KBM-7 (cell line): ENCODE measurements around the gene SRPK2.
A peak's percentile ranks its signal among the peaks of the same experiment; 100 is the strongest.

Experiments
- DNase-seq: peaks from one replicate; pipeline ENCODE4 v3.0.0-alpha.2; 2015
- in situ Hi-C: fragments of 300-500 bp; cut with MboI; formaldehyde crosslinking; loops from 2 replicates; pipeline ENCODE4 v1.14.3; 2020; ENCODE audit warnings: low sequenced_read_pairs, low pct_unique_long_range_greater_than_20kb, mixed read lengths

Gene SRPK2

GRCh38 chr7:105131890-105132289 lies 256.8 kb downstream of the SRPK2 start:
- in situ Hi-C loops = no loop called here
- DNase-seq = no peak

DNA sequence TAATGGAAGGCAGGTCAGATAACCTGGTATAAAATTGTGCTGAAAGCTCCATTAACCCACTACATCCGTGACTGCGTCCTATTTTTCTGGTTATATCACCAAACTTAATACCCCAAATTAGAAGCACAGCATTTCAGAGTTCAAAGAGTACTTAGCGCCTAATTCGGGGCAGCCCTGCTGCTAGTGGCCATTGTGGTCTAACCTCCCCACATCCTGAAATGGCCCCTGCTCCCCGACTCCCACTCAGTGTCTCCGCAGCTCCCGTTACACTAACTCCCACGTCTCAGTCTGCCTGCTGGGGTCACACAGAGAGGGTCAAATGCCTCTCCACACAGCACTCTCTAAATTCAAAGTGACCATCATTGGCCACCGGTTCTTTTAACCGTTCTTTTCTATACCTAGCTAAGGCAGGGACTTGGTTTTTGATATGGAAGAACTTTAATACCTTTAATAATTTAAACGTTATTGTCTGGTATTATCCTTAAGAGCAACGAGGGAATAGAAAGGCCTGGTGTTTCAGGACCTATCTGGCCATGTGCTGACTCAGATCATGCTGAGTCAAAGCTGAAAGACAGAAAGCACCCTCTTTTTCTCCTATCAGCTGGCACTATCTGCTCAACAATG lies 257.6 kb downstream of the SRPK2 start:
- DNase-seq = peak; percentile 27
- in situ Hi-C loops = no loop called here

DNA sequence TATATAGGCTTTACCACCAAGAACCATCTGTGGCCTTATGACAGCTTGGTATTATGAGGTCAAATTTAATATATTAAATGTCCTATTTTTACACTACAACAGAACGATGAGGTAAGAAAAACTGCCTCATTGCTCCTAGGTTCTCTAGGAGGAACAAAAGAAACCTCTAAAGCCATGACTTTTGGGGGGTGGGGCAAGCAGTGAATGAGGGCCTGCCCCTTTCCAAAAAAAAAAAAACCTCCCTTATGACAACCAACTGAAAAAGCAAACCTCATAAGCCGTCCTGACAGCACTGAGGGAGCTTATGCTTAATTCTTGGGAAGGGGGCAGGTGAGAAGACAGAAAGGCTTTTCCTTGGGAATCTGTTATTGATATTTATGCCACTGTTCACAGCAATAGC lies 258.1 kb downstream of the SRPK2 start:
- DNase-seq = no peak
- in situ Hi-C loops = no loop called here

GRCh38 chr7:105130048-105130447 lies 258.7 kb downstream of the SRPK2 start:
- in situ Hi-C loops = no loop called here

GRCh38 chr7:105127179-105127578 lies 261.5 kb downstream of the SRPK2 start:
- in situ Hi-C loops = no loop called here
- no peak for DNase-seq

More at GRCh38 chr7:105130048-105130447, 258.7 kb downstream of the SRPK2 start:
- no peak for DNase-seq

GRCh38 chr7:105126436-105126975 lies 262.2 kb downstream of the SRPK2 start:
- no peak for DNase-seq
- in situ Hi-C loops = no loop called here

DNA sequence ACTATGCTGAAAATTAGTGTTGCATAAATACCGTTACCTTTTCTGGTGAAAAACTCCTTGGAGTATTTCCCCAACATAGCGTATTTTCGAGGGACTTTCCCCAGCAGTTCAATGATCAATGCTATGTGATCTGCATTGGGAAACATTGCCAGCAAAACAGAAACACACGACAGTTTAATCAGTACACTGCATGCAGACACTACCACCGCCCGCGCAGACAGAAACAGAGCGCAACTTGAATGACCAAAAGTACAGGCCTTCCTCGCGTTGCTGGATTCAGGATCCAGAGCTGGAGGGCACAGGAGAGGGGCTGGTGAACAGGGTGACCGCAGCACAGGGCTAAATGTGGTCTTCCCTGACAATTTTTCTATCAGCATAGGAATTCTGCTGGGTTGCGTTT lies 263.0 kb downstream of the SRPK2 start:
- DNase-seq = no peak
- in situ Hi-C loops = no loop called here

DNA sequence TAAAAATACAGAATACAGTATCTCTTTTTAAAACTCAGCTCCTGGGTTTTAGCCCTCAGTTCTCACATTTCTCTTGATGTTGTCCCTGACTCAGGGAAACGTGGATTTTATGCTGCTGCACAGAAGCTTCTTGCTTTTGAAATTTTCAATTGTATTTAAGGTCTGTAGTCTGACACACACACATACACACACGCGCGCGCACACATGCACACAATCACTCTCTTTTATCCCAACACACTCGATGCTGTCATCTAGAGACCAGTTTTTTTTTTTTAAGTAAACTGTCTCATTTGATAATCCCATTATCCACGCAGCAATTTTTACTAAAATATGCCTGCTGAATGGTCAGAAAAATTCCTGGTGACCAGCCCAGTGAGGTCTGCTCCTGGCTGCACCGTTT lies 266.1 kb downstream of the SRPK2 start:
- in situ Hi-C loops = no loop called here
- no peak for DNase-seq

DNA sequence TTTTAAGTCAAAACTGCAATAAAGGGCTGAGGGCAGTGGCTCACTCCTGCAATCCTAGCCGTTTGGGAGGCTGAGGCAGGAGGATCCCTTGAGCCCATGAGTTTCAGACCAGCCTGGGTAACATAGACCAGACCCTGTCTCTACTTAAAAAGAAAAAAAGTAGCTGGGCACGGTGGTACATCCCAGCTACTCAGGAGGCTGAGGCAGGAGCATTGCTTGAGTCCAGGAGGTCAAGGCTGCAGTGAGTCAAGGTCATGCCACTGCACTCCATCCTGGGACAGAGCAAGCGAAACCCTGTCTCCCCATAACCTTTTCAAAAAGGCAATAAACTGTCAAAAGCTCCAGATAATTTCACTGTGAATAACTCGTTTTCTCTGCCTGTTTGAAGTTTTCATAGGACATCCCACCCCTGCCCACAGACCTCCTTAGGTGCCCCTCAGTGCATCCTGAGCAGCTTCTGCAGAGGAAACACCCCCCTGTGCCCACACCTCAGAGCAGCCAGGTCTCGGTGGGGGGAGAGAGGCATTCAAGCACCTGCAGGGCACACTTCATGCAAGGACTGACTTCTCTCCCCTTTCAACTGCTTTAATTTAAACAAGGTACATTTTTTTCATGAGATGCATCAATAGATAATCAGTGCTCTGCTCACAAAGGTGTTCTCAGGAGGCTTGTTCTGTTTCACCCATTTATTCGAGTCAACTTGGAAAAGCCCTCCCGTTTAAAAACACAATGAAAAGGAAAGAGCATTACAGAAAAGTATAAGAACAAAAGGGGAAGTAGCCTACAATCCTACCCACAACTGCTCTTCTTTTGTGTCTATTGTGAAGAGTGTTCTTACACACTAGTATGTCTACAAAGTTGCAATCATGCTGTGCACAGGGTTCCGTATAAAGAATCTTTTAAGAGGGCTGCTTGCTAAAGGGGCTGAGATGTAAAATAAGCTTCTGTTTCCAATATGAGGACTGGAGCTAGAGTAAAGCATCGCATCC lies 269.8 kb downstream of the SRPK2 start:
- in situ Hi-C loops = no loop called here

GRCh38 chr7:105112440-105113418 lies 276.0 kb downstream of the SRPK2 start:
- in situ Hi-C loops = no loop called here

More for the DNA sequence above, 269.8 kb downstream of the SRPK2 start:
- DNase-seq = peak; percentile 63

DNA sequence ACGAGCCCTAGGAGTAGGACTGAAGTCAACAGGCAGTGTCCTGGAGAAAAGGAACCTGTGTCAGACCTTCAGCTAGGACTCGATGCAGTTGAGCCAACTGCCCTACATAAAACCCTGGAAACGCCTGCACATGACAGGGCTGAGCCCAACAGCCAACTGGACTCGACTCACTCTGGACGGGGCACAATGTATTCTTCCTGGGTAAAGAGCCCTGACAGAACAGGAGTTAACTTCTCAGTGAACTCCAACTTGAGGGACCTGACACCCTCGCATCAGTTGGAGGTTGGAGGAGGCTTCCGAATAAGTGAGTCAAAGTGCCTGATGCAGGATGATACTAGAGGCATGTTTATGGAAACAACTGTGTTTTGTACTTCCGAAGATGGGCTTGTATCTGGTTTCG lies 281.3 kb downstream of the SRPK2 start:
- DNase-seq = no peak
- in situ Hi-C loops = no loop called here

More at GRCh38 chr7:105112440-105113418, 276.0 kb downstream of the SRPK2 start:
- no peak for DNase-seq

DNA sequence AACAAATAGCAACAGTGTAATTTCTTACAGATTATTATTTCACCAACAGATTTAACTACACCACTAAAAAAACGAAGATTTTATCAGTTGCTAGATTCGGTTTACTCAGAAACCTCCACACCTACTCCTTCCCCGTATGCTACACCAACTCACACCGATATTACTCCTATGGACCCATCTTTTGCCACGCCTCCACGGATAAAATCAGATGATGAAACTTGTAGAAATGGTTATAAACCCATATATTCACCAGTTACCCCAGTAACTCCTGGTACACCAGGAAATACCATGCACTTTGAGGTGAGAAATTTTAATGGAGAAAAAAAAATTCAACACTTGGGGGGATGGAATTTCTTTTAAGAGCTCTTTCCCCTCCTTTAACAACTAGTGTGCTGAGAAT lies 282.2 kb downstream of the SRPK2 start:
- in situ Hi-C loops = no loop called here
- no peak for DNase-seq

DNA sequence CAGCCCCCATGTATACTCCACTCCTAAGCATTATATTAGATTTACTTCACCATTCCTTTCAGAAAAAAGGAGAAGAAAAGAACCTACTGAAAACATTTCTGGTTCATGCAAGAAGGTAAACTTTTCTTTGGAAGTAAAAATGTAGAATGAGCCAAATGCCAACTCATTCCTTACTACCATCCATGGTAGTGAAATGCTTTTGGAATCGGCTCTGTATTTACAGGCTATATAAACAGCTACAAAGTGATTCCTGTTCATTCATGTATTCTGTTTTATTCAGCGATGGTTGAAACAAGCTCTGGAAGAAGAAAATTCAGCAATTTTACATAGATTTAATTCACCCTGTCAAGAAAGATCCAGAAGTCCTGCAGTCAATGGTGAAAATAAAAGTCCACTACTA lies 283.1 kb downstream of the SRPK2 start:
- DNase-seq = no peak
- in situ Hi-C loops = no loop called here

- in situ Hi-C loops = no loop called here
- DNase-seq = no peak
Measured at GRCh38 chr7:105102557-105103352, 286.0 kb downstream of the SRPK2 start.

- in situ Hi-C loops = no loop called here
- no peak for DNase-seq
Measured at GRCh38 chr7:105101864-105102263, 286.9 kb downstream of the SRPK2 start.

- DNase-seq = no peak
- in situ Hi-C loops = no loop called here
Measured at GRCh38 chr7:105098863-105099515, 289.7 kb downstream of the SRPK2 start.

DNA sequence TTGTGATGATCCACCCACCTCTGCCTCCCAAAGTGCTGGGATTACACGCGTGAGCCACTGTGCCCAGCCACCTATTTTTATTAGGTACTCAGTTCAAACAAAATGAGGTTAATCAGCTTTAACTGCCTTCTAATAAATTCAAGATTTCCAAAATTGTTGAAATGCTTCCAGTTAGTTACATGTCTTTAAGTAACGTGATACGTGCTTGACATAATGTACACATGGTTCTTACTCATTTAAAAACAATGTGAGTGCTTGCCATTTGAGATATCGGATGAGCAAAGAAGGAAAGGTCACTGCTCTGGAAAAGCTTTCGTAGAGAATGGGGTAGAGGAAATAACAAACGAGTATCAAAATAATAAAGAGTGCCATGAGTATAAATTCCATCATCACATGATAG lies 291.1 kb downstream of the SRPK2 start:
- in situ Hi-C loops = no loop called here
- no peak for DNase-seq

DNA sequence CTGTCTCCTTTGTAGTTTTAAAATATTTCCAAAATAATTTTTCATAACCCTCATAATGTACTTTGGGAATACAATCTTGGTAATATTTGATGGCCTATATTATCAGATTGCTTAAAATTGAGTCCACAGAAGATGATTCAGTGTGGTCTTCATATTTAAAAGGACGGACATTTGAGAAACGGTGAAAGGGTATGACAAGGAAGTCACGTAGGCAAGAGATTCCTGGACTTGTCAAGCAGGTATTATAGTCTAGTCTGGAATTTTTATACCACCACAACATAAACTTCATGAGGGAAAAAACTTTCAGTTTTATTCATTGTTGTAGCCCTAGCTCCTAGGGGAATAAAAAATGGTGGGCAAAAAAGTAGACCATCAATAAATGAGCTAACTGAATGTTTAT lies 292.4 kb downstream of the SRPK2 start:
- in situ Hi-C loops = no loop called here
- no peak for DNase-seq
